Fibroblast of lung (primary cell): ENCODE data around the gene UGT1A1. TPM values are rescaled to one million over a fixed set of nuclear protein-coding genes. Genes with fewer than 3 reads are reported as not detected.

Experiments used
- DNase-seq, 2 donors: peaks; one replicate each; pipeline versions ENCODE4 v3.0.0 to v3.0.0-alpha.2; 2010; ENCODE audit warnings: low read depth in 2 of 2
- H2AFZ ChIP-seq: 2 replicates; pipeline ENCODE4 v1.5.1; 2012; ENCODE audit warnings: low read length, control low read depth, inconsistent platforms
- H3K27ac ChIP-seq: 2 replicates; pipeline ENCODE4 v1.5.1; 2011; ENCODE audit warnings: low read length, control low read depth; ENCODE audit not compliant: insufficient read depth
- H3K27me3 ChIP-seq: 2 replicates; pipeline ENCODE4 v1.5.1; 2011; ENCODE audit warnings: mild to moderate bottlenecking, low read length; ENCODE audit not compliant: control insufficient read depth, insufficient read depth
- H3K36me3 ChIP-seq: 2 replicates; pipeline ENCODE4 v1.5.1; 2011; ENCODE audit warnings: low read length; ENCODE audit not compliant: control insufficient read depth, insufficient read depth
- H3K4me1 ChIP-seq: 2 replicates; pipeline ENCODE4 v1.5.1; 2011; ENCODE audit warnings: low read length; ENCODE audit not compliant: control insufficient read depth, insufficient read depth; ENCODE audit errors: extremely low read depth
- H3K4me2 ChIP-seq: 2 replicates; pipeline ENCODE4 v1.5.1; 2011; ENCODE audit warnings: low read length, control low read depth; ENCODE audit not compliant: insufficient read depth; ENCODE audit errors: extremely low read depth
- H3K4me3 ChIP-seq, 4 experiments: fragments of 200-600 bp in 1 of 4; sonication (generic) in 1 of 4; replicated peaks in 1 of 4; 2 replicates each; pipeline ENCODE4 v1.5.1; 2011 to 2016; ENCODE audit warnings: low read length in 4 of 4, low read depth in 3 of 4, mild to moderate bottlenecking in 3 of 4, control low read depth in 2 of 4, inconsistent platforms in 1 of 4, mixed read lengths in 1 of 4; ENCODE audit not compliant: insufficient read depth in 1 of 4; ENCODE audit errors: control extremely low read depth in 1 of 4
- H3K79me2 ChIP-seq: 2 replicates; pipeline ENCODE4 v1.5.1; 2012; ENCODE audit warnings: mild to moderate bottlenecking, low read length, inconsistent platforms; ENCODE audit not compliant: control insufficient read depth, insufficient read depth
- H3K9ac ChIP-seq: 2 replicates; pipeline ENCODE4 v1.5.1; 2011; ENCODE audit warnings: mild to moderate bottlenecking, low read length, control low read depth; ENCODE audit not compliant: insufficient read depth
- H3K9me3 ChIP-seq: 2 replicates; pipeline ENCODE4 v1.5.1; 2012; ENCODE audit warnings: low read depth, low read length; ENCODE audit not compliant: control insufficient read depth, insufficient read depth
- H4K20me1 ChIP-seq: 2 replicates; pipeline ENCODE4 v1.5.1; 2011; ENCODE audit warnings: low read length; ENCODE audit not compliant: control insufficient read depth, insufficient read depth; ENCODE audit errors: extremely low read depth
- EZH2 ChIP-seq: IDR thresholded peaks from 2 replicates; pipeline ENCODE4 v1.5.1; 2012; ENCODE audit warnings: low read length, control low read depth, mild to moderate bottlenecking; ENCODE audit errors: missing control alignments
- polyA plus RNA-seq, 2 donors: library from polyadenylated mRNA; depleted of rRNA in 1 of 2; stranded (reverse) in 1 of 2; unstranded in 1 of 2; fragments of >200 nt; gene quantifications; 2 replicates each; pipeline ENCODE4 v1.2.1, GENCODE V29; 2011 to 2012; ENCODE audit warnings: missing spikeins in 1 of 2
- total RNA-seq: library from RNA; depleted of rRNA; stranded (reverse); fragments of >200 nt; gene quantifications from 2 replicates; pipeline ENCODE4 v1.2.1, GENCODE V29; 2014
- TF ChIP-seq, protein P1 (sequence below), 2 donors: IDR thresholded peaks in 1 of 2; conservative IDR thresholded peaks in 1 of 2; 1 replicate in 1 of 2; 2 replicates in 1 of 2; pipeline ENCODE4 v1.5.1; 2011 to 2012; ENCODE audit warnings: low read length in 2 of 2, control low read depth in 1 of 2, inconsistent platforms in 1 of 2, low read depth in 1 of 2, mild to moderate bottlenecking in 1 of 2

The UGT1A1 gene
- total and polyA plus RNA-seq, 2 donors (not counting 1 experiment from before 2014, with no cell fraction given), result not detected

DNA sequence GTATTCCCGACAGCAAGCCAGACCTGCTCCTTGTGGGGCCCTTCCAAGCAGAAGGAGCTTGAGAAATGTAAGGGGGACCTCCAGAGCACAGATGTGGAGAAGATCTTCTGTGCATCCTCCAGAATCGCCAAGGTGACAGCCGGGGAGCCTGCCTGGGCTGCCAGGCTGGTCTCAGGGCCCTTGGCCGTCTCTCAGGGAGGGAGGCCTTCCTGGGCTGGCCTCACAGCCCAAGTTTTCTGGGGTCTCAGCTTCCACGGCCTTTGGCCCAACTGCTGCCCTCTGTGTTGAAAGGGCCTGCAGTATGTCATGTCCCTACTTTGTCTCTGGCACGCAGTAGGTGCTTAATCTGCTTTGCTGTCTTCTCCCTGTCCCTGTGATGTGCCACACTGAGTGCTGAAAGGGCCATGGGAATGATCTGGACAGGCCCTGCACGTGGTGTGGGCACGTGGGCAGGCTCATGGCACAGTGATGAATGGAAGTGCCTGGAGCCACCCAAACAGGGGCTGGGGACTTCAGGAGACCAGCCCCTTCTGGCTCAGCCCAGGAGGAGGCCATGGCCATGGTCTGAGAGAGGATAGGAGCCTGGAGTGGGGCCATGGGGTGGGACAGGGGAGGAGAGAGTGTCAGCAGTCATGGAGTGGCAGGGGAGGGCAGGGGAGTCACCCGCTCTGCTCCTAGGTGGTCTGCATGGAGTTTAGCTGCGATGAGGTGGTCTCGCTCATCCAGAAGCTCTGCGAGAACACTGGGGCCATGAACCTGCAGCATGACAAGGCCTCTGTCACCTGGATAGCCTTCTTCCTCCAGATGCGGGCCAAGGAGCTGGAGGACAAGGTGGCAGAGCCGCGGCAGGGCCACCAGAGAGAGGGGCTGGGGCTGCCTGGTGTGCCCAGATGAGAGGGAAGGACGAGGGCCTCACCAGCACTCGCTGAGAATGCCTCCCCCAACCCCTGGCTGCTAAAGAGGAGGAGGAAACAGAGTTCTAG, 58.9 kb downstream of the UGT1A1 start:
- peaks cover 4% of the 10 kb centered on the region for H3K27me3 ChIP-seq
- H3K9ac ChIP-seq, result no peak overlapping the region
- H3K4me3 ChIP-seq, result no peak overlapping the region
- DNase-seq, result no peak
- no peak overlapping the region for H3K4me2 ChIP-seq
- H4K20me1 ChIP-seq, result no peaks in the 10 kb centered on the region
- no peaks in the 10 kb centered on the region for H3K79me2 ChIP-seq
- TF ChIP-seq, protein P1, sequence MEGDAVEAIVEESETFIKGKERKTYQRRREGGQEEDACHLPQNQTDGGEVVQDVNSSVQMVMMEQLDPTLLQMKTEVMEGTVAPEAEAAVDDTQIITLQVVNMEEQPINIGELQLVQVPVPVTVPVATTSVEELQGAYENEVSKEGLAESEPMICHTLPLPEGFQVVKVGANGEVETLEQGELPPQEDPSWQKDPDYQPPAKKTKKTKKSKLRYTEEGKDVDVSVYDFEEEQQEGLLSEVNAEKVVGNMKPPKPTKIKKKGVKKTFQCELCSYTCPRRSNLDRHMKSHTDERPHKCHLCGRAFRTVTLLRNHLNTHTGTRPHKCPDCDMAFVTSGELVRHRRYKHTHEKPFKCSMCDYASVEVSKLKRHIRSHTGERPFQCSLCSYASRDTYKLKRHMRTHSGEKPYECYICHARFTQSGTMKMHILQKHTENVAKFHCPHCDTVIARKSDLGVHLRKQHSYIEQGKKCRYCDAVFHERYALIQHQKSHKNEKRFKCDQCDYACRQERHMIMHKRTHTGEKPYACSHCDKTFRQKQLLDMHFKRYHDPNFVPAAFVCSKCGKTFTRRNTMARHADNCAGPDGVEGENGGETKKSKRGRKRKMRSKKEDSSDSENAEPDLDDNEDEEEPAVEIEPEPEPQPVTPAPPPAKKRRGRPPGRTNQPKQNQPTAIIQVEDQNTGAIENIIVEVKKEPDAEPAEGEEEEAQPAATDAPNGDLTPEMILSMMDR (conservative IDR thresholded peaks at IDR 0.05 in 1 of 2, IDR thresholded peaks at IDR 0.05 in 1 of 2; ENCODE audit: low read depth in 1 of 2, low read length in 2 of 2), result no peak
- no peak for TF ChIP-seq EZH2
- H3K27ac ChIP-seq, result no peak overlapping the region
- H3K4me1 ChIP-seq, result no peaks in the 10 kb centered on the region
- H3K36me3 ChIP-seq, result no peaks in the 10 kb centered on the region
- no peak overlapping the region for H2AFZ ChIP-seq
- no peaks in the 10 kb centered on the region for H3K9me3 ChIP-seq

DNA sequence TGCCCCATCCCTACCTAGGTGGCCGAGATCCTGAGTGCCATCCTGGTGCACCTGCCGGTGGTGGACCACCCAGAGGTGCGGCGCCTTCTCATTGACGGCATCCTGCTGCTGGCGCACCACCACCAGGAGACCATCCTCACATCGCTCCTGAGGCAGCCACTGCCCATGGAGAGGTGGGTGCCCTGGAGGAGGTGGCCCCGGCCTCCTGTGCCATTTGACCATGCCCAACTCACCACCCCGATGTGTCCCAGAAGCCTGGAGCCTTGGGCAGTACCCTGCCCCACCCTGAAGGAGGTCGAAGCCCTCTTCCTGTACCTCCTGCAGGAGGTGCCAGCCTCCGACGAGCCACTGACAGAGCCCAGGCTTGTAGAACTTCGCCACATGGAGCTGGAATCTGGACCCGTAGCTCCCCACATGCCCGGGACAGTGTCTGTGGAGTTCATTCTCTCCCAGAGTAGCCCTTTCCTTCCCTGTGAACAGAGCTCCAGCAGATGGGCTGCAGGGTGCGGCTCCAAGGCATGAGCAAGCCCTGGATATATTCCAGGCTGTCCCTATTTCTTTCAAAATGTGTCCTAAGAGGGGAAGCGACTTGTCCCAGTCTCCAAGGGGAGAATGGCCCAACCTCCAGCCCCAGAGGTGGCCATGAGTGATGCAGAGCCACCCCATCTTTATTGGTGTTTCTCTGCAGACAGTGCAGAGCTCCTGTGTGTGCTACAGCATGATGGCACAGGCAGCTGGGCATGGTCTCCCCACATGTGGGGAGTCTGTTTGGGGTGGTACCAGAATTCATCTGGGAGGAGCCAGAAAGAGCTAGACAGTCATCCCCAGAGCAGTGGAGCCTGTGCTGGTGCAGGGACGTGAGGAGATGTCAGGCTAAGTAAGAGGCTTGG, 60.1 kb downstream of the UGT1A1 start:
- Histone ChIP-seq H3K9me3 (no peaks in the 10 kb centered on the region), H3K4me3 (no peak overlapping the region), H4K20me1 (no peaks in the 10 kb centered on the region), H3K79me2 (no peaks in the 10 kb centered on the region), H3K27ac (no peak overlapping the region), H3K4me1 (no peaks in the 10 kb centered on the region), H3K9ac (no peak overlapping the region), H3K4me2 (no peak overlapping the region), H3K36me3 (no peaks in the 10 kb centered on the region), H3K27me3 (peaks cover 4% of the 10 kb centered on the region), H2AFZ (no peak overlapping the region)
- TF ChIP-seq EZH2, result no peak
- TF ChIP-seq, protein P1 (conservative IDR thresholded peaks at IDR 0.05 in 1 of 2, IDR thresholded peaks at IDR 0.05 in 1 of 2; ENCODE audit: low read depth in 1 of 2, low read length in 2 of 2), result no peak
- DNase-seq, result no peak

DNA sequence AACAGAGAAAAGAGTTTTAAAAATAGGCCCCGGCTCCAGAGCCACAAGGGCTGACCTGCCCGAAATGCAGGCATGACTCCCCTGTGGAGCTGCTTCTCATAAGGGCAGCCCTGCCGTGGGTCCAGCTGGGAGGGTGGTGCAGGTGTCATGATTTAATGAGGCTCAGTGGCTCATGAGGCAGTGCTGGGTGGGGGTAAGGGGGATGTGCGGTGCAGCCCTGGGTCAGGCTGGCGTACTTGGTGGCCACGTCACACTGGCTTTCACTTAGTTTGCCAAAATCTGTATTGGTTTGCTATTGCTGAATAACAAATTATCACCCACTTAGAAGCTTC, 60.7 kb downstream of the UGT1A1 start:
- no peak for DNase-seq
- no peak overlapping the region for H2AFZ ChIP-seq

More for the DNA sequence above, 60.7 kb downstream of the UGT1A1 start:
- TF ChIP-seq, protein P1 (conservative IDR thresholded peaks at IDR 0.05 in 1 of 2, IDR thresholded peaks at IDR 0.05 in 1 of 2; ENCODE audit: low read depth in 1 of 2, low read length in 2 of 2), result no peak
- no peak for TF ChIP-seq EZH2
- H3K9ac ChIP-seq, result no peak overlapping the region
- peaks cover 4% of the 10 kb centered on the region for H3K27me3 ChIP-seq
- H3K36me3 ChIP-seq, result no peaks in the 10 kb centered on the region
- H3K4me1 ChIP-seq, result no peaks in the 10 kb centered on the region
- no peaks in the 10 kb centered on the region for H4K20me1 ChIP-seq
- H3K4me3 ChIP-seq, result no peak overlapping the region
- H3K4me2 ChIP-seq, result no peak overlapping the region
- H3K27ac ChIP-seq, result no peak overlapping the region
- H3K79me2 ChIP-seq, result no peaks in the 10 kb centered on the region
- no peaks in the 10 kb centered on the region for H3K9me3 ChIP-seq
